ENCODE data around the gene SPPL2A.
A peak's percentile ranks its signal among the peaks of the same experiment; 100 is the strongest.

SPPL2A gene

GRCh38 chr15:50675535-50676144 is 89.9 kb downstream of the SPPL2A start:
- peak; percentile 60 for DNase-seq (ENCODE audit: low read depth)
- peak; percentile 67 for TF ChIP-seq CTCF (conservative IDR thresholded peaks at IDR 0.05; ENCODE audit: low read depth, low read length)
- H3K4me3 ChIP-seq (ENCODE audit: low read depth, low read length): no peak overlapping the region

GRCh38 chr15:50670115-50670514 is 95.4 kb downstream of the SPPL2A start:
- TF ChIP-seq CTCF (conservative IDR thresholded peaks at IDR 0.05; ENCODE audit: low read depth, low read length): no peak

GRCh38 chr15:50669611-50670010 is 95.9 kb downstream of the SPPL2A start:
- DNase-seq (ENCODE audit: low read depth): no peak
- no peak for TF ChIP-seq CTCF (conservative IDR thresholded peaks at IDR 0.05; ENCODE audit: low read depth, low read length)

More at GRCh38 chr15:50670115-50670514, 95.4 kb downstream of the SPPL2A start:
- no peak overlapping the region for H3K4me3 ChIP-seq (ENCODE audit: low read depth, low read length)
- DNase-seq (ENCODE audit: low read depth): no peak

GRCh38 chr15:50665938-50666337 is 99.6 kb downstream of the SPPL2A start:
- DNase-seq (ENCODE audit: low read depth): no peak
- no peak overlapping the region for H3K4me3 ChIP-seq (ENCODE audit: low read depth, low read length)
- no peak for TF ChIP-seq CTCF (conservative IDR thresholded peaks at IDR 0.05; ENCODE audit: low read depth, low read length)

More at GRCh38 chr15:50669611-50670010, 95.9 kb downstream of the SPPL2A start:
- H3K4me3 ChIP-seq (ENCODE audit: low read depth, low read length): no peak overlapping the region

- DNase-seq (ENCODE audit: low read depth): no peak
- no peak for TF ChIP-seq CTCF (conservative IDR thresholded peaks at IDR 0.05; ENCODE audit: low read depth, low read length)
- no peak overlapping the region for H3K4me3 ChIP-seq (ENCODE audit: low read depth, low read length)
Measured at GRCh38 chr15:50655555-50655954, 110.0 kb downstream of the SPPL2A start.

GRCh38 chr15:50653156-50653743 is 112.3 kb downstream of the SPPL2A start:
- TF ChIP-seq CTCF (conservative IDR thresholded peaks at IDR 0.05; ENCODE audit: low read depth, low read length): no peak
- H3K4me3 ChIP-seq (ENCODE audit: low read depth, low read length): no peak overlapping the region
- no peak for DNase-seq (ENCODE audit: low read depth)

- H3K4me3 ChIP-seq (ENCODE audit: low read depth, low read length): no peak overlapping the region
- DNase-seq (ENCODE audit: low read depth): no peak
- TF ChIP-seq CTCF (conservative IDR thresholded peaks at IDR 0.05; ENCODE audit: low read depth, low read length): no peak
Measured at GRCh38 chr15:50652671-50653070, 112.8 kb downstream of the SPPL2A start.
